GM19193 (cell line): Measurements from ENCODE around the gene ABCC4.

Source experiments
- POLR2A ChIP-seq: IDR thresholded peaks from 4 replicates; pipeline ENCODE4 v1.6.1; 2011; ENCODE audit not compliant: insufficient read depth, insufficient read length; ENCODE audit errors: extremely low read depth

The ABCC4 gene

GRCh38 chr13:95137096-95137495, 164.2 kb downstream of the ABCC4 start:
- no peak for TF ChIP-seq POLR2A

GRCh38 chr13:95136638-95137037, 164.6 kb downstream of the ABCC4 start:
- no peak for TF ChIP-seq POLR2A

GRCh38 chr13:95133498-95133897, 167.8 kb downstream of the ABCC4 start:
- TF ChIP-seq POLR2A = no peak

- no peak for TF ChIP-seq POLR2A
These were observed 172.2 kb downstream of the ABCC4 start for GRCh38 chr13:95129004-95129403.

GRCh38 chr13:95128045-95128643, 173.1 kb downstream of the ABCC4 start:
- no peak for TF ChIP-seq POLR2A

GRCh38 chr13:95124959-95125358, 176.3 kb downstream of the ABCC4 start:
- no peak for TF ChIP-seq POLR2A

- TF ChIP-seq POLR2A = no peak
These were observed 177.5 kb downstream of the ABCC4 start for GRCh38 chr13:95123726-95124125.

GRCh38 chr13:95122063-95122462, 179.2 kb downstream of the ABCC4 start:
- no peak for TF ChIP-seq POLR2A

GRCh38 chr13:95121516-95121915, 179.7 kb downstream of the ABCC4 start:
- no peak for TF ChIP-seq POLR2A

- TF ChIP-seq POLR2A = no peak
These were observed 180.6 kb downstream of the ABCC4 start for GRCh38 chr13:95120650-95121049.

GRCh38 chr13:95118541-95119324, 182.5 kb downstream of the ABCC4 start:
- no peak for TF ChIP-seq POLR2A

GRCh38 chr13:95117092-95117491, 184.2 kb downstream of the ABCC4 start:
- no peak for TF ChIP-seq POLR2A

GRCh38 chr13:95115525-95115924, 185.7 kb downstream of the ABCC4 start:
- no peak for TF ChIP-seq POLR2A

- no peak for TF ChIP-seq POLR2A
These were observed 187.7 kb downstream of the ABCC4 start for GRCh38 chr13:95113601-95114000.

- no peak for TF ChIP-seq POLR2A
These were observed 188.4 kb downstream of the ABCC4 start for GRCh38 chr13:95112883-95113282.

- no peak for TF ChIP-seq POLR2A
These were observed 189.6 kb downstream of the ABCC4 start for GRCh38 chr13:95111608-95112007.
